ENCODE measurements around the gene KCNMA1. TPM values are rescaled to one million over a fixed set of nuclear protein-coding genes. Genes with fewer than 3 reads are reported as not detected.

The KCNMA1 gene
- total and polyA plus RNA-seq, 5 donors, result 1.5 to 6.1 (median 3.3) TPM

GRCh38 chr10:77201135-77202106, 436.2 kb downstream of the KCNMA1 start:
- Histone ChIP-seq H3K4me3 (ENCODE audit: low read length) (no peak overlapping the region), H3K4me1 (ENCODE audit: control insufficient read depth, insufficient read depth, low read length) (no peaks in the 10 kb centered on the region), H3K27me3 (ENCODE audit: control insufficient read depth, insufficient read depth) (no peaks in the 10 kb centered on the region), H3K27ac (ENCODE audit: low read length) (no peak overlapping the region), H3K9me3 (ENCODE audit: control insufficient read depth, low read length) (no peaks in the 10 kb centered on the region)
- no peak for DNase-seq
- 70% methylated on average over 7 of the region's 7 CpGs for WGBS
- intact Hi-C loops (cut with DNase I), result no loop called here
- no peak for ATAC-seq

DNA sequence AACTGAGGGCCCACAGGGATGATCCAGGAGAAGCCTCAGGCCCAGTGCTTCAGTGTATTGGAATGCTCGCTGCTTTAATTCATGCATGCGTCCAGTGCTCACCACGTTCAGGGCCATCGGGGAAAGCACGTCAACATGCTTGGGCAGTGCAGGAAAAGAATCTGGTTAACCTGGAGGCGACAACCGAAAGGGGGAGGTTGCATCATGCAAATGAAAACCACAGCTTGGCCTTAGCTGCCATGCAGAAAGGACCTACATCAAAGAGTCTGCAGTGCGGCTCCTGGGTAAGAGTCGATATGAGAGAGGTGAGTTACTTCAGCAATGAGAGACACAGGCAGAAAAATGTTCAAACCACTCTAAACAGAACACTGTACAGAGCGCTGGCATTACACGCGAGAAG, 440.1 kb downstream of the KCNMA1 start:
- ATAC-seq, result no peak
- no peak for DNase-seq
- no peaks in the 10 kb centered on the region for H3K4me1 ChIP-seq (ENCODE audit: control insufficient read depth, insufficient read depth, low read length)
- H3K27ac ChIP-seq (ENCODE audit: low read length), result no peak overlapping the region
- H3K27me3 ChIP-seq (ENCODE audit: control insufficient read depth, insufficient read depth), result peaks cover 3% of the 10 kb centered on the region
- no peak overlapping the region for H3K4me3 ChIP-seq (ENCODE audit: low read length)
- no peaks in the 10 kb centered on the region for H3K9me3 ChIP-seq (ENCODE audit: control insufficient read depth, low read length)
- WGBS, result 88% methylated on average over 12 of the region's 12 CpGs
- intact Hi-C loops (cut with DNase I), result no loop called here

GRCh38 chr10:77196614-77197013, 441.0 kb downstream of the KCNMA1 start:
- Histone ChIP-seq H3K4me1 (ENCODE audit: control insufficient read depth, insufficient read depth, low read length) (no peaks in the 10 kb centered on the region), H3K27ac (ENCODE audit: low read length) (no peak overlapping the region), H3K27me3 (ENCODE audit: control insufficient read depth, insufficient read depth) (peaks cover 3% of the 10 kb centered on the region), H3K9me3 (ENCODE audit: control insufficient read depth, low read length) (no peaks in the 10 kb centered on the region), H3K4me3 (ENCODE audit: low read length) (no peak overlapping the region)
- ATAC-seq (no peak), DNase-seq (no peak)
- WGBS, result 59% methylated on average over 2 of the region's 2 CpGs
- intact Hi-C loops (cut with DNase I), result no loop called here

GRCh38 chr10:77195101-77195500, 442.5 kb downstream of the KCNMA1 start:
- intact Hi-C loops (cut with DNase I), result no loop called here

GRCh38 chr10:77193001-77193400, 444.6 kb downstream of the KCNMA1 start:
- intact Hi-C loops (cut with DNase I), result no loop called here
- Histone ChIP-seq H3K27me3 (ENCODE audit: control insufficient read depth, insufficient read depth) (peaks cover 3% of the 10 kb centered on the region), H3K27ac (ENCODE audit: low read length) (no peak overlapping the region), H3K4me3 (ENCODE audit: low read length) (no peak overlapping the region), H3K4me1 (ENCODE audit: control insufficient read depth, insufficient read depth, low read length) (no peaks in the 10 kb centered on the region), H3K9me3 (ENCODE audit: control insufficient read depth, low read length) (no peaks in the 10 kb centered on the region)
- WGBS, result 71% methylated on average over 2 of the region's 2 CpGs
- no peak for ATAC-seq
- DNase-seq, result no peak

More at GRCh38 chr10:77195101-77195500, 442.5 kb downstream of the KCNMA1 start:
- no peak overlapping the region for H3K27ac ChIP-seq (ENCODE audit: low read length)
- H3K9me3 ChIP-seq (ENCODE audit: control insufficient read depth, low read length), result no peaks in the 10 kb centered on the region
- ATAC-seq, result no peak
- H3K4me3 ChIP-seq (ENCODE audit: low read length), result no peak overlapping the region
- peaks cover 3% of the 10 kb centered on the region for H3K27me3 ChIP-seq (ENCODE audit: control insufficient read depth, insufficient read depth)
- 36% methylated on average over 2 of the region's 2 CpGs for WGBS
- no peak for DNase-seq
- no peaks in the 10 kb centered on the region for H3K4me1 ChIP-seq (ENCODE audit: control insufficient read depth, insufficient read depth, low read length)

DNA sequence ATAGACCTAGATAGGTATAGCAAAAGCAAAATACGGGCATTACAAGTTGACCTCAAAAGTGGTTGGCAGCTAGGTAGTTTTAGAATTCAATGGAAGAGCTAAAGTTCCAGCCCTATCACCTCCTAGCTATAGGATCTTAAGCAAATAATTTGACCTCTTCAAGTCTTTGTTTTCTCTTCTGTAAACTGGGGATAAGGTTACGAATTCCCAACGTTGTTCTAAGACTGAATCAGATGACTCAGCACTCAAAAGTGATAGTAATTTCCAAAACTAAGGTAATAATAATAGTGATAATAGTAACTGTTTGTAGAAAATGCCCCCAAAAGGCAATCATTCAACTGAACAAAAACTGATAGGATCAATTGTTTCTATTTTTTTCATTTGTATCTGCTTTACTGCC, 445.2 kb downstream of the KCNMA1 start:
- ATAC-seq, result no peak
- no peak for DNase-seq
- intact Hi-C loops (cut with DNase I), result no loop called here
- Histone ChIP-seq H3K27me3 (ENCODE audit: control insufficient read depth, insufficient read depth) (peaks cover 3% of the 10 kb centered on the region), H3K4me1 (ENCODE audit: control insufficient read depth, insufficient read depth, low read length) (no peaks in the 10 kb centered on the region), H3K4me3 (ENCODE audit: low read length) (no peak overlapping the region), H3K9me3 (ENCODE audit: control insufficient read depth, low read length) (no peaks in the 10 kb centered on the region), H3K27ac (ENCODE audit: low read length) (no peak overlapping the region)
- 62% methylated on average over 3 of the region's 3 CpGs for WGBS

GRCh38 chr10:77191324-77192049, 446.1 kb downstream of the KCNMA1 start:
- Histone ChIP-seq H3K27ac (ENCODE audit: low read length) (no peak overlapping the region), H3K4me1 (ENCODE audit: control insufficient read depth, insufficient read depth, low read length) (no peaks in the 10 kb centered on the region), H3K9me3 (ENCODE audit: control insufficient read depth, low read length) (no peaks in the 10 kb centered on the region), H3K27me3 (ENCODE audit: control insufficient read depth, insufficient read depth) (peaks cover 3% of the 10 kb centered on the region), H3K4me3 (ENCODE audit: low read length) (no peak overlapping the region)
- ATAC-seq (no peak), DNase-seq (no peak)
- WGBS, result 65% methylated on average over 5 of the region's 5 CpGs
- intact Hi-C loops (cut with DNase I), result no loop called here

DNA sequence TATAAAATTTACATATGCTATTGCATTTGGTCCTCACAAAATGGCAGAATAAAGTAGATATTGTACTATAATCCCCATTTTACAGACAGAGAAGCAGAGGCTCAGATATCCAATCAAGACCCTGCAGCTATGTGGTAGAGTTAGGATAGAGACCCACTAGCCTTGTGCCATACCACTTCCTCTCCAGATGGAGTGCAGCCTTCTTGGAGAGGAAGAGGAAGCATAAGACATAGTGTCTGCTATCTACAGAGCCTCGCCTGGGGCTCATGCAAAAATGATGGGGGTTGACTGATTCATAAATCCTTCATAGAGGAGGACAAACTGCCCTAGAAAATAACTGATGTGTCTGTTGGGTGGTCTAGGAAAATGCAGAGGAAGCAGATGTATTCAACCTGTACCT, 447.3 kb downstream of the KCNMA1 start:
- Histone ChIP-seq H3K4me1 (ENCODE audit: control insufficient read depth, insufficient read depth, low read length) (no peaks in the 10 kb centered on the region), H3K9me3 (ENCODE audit: control insufficient read depth, low read length) (no peaks in the 10 kb centered on the region), H3K27ac (ENCODE audit: low read length) (no peak overlapping the region), H3K27me3 (ENCODE audit: control insufficient read depth, insufficient read depth) (no peaks in the 10 kb centered on the region), H3K4me3 (ENCODE audit: low read length) (no peak overlapping the region)
- DNase-seq (no peak), ATAC-seq (no peak)
- intact Hi-C loops (cut with DNase I), result no loop called here
- WGBS, result 59% methylated on average over 1 of the region's 1 CpG

DNA sequence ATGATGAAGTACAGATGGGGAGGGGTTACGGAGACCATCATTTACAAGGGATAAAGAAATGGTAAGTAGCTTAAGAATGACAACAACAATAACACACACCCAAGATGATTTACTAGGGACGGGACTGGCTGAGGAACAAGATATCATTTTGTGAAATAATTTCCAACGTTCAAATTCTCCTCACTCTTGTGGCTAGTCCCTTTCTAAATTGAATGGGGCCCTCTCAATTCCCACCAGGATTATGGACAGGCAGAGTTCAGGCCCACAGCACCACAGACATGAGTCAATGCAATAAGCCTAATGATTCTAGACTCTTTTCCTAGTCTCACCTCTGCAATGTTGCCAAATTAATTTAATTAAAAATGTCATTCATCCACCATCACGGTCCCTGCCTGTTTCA, 448.1 kb downstream of the KCNMA1 start:
- WGBS, result 81% methylated on average over 4 of the region's 4 CpGs

GRCh38 chr10:77189075-77189474, 448.5 kb downstream of the KCNMA1 start:
- Histone ChIP-seq H3K9me3 (ENCODE audit: control insufficient read depth, low read length) (no peaks in the 10 kb centered on the region), H3K4me1 (ENCODE audit: control insufficient read depth, insufficient read depth, low read length) (no peaks in the 10 kb centered on the region), H3K27me3 (ENCODE audit: control insufficient read depth, insufficient read depth) (no peaks in the 10 kb centered on the region), H3K27ac (ENCODE audit: low read length) (no peak overlapping the region), H3K4me3 (ENCODE audit: low read length) (no peak overlapping the region)
- no peak for DNase-seq
- 75% methylated on average over 4 of the region's 4 CpGs for WGBS
- no peak for ATAC-seq
- intact Hi-C loops (cut with DNase I), result no loop called here

More for the DNA sequence above, 448.1 kb downstream of the KCNMA1 start:
- H3K27ac ChIP-seq (ENCODE audit: low read length), result no peak overlapping the region
- no peak for ATAC-seq
- H3K9me3 ChIP-seq (ENCODE audit: control insufficient read depth, low read length), result no peaks in the 10 kb centered on the region
- H3K4me3 ChIP-seq (ENCODE audit: low read length), result no peak overlapping the region
- no peak for DNase-seq
- H3K27me3 ChIP-seq (ENCODE audit: control insufficient read depth, insufficient read depth), result no peaks in the 10 kb centered on the region
- H3K4me1 ChIP-seq (ENCODE audit: control insufficient read depth, insufficient read depth, low read length), result no peaks in the 10 kb centered on the region
- intact Hi-C loops (cut with DNase I), result no loop called here

DNA sequence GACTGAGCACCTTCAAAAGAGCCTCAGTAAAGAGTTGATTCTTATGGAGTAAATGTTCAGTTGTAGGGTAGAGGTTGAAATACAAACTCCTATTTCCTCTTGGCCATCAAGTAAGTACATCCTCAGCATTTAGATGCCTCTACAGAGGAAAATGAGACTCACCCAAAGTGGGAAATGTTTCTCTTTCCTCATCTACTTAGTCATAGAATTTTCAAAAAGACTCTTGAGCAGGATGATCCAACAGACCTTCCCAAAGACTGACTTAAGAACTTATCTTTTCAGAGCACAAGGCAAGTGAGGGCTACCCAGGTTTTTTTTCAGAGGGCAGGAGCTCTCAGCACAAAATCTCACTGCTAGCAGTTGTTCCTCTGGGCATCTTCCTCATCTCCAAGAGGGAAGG, 449.1 kb downstream of the KCNMA1 start:
- ATAC-seq, result no peak
- Histone ChIP-seq H3K4me1 (ENCODE audit: control insufficient read depth, insufficient read depth, low read length) (no peaks in the 10 kb centered on the region), H3K27ac (ENCODE audit: low read length) (no peak overlapping the region)

More for the DNA sequence above, 449.1 kb downstream of the KCNMA1 start:
- H3K4me3 ChIP-seq (ENCODE audit: low read length), result no peak overlapping the region
- no peaks in the 10 kb centered on the region for H3K27me3 ChIP-seq (ENCODE audit: control insufficient read depth, insufficient read depth)
- DNase-seq, result no peak
- intact Hi-C loops (cut with DNase I), result no loop called here
- no peaks in the 10 kb centered on the region for H3K9me3 ChIP-seq (ENCODE audit: control insufficient read depth, low read length)

Measured in right cardiac atrium (tissue), 5 donors.